Fibroblast of lung (primary cell): ENCODE results near the gene PAQR7.

Experiments used
- CTCF ChIP-seq, 2 donors: IDR thresholded peaks in 1 of 2; conservative IDR thresholded peaks in 1 of 2; 1 replicate in 1 of 2; 2 replicates in 1 of 2; pipeline ENCODE4 v1.5.1; 2011 to 2012; ENCODE audit warnings: low read length in 2 of 2, control low read depth in 1 of 2, inconsistent platforms in 1 of 2, low read depth in 1 of 2, mild to moderate bottlenecking in 1 of 2
- EZH2 ChIP-seq: IDR thresholded peaks from 2 replicates; pipeline ENCODE4 v1.5.1; 2012; ENCODE audit warnings: low read length, control low read depth, mild to moderate bottlenecking; ENCODE audit errors: missing control alignments

- no peak for TF ChIP-seq CTCF (conservative IDR thresholded peaks at IDR 0.05 in 1 of 2, IDR thresholded peaks at IDR 0.05 in 1 of 2; ENCODE audit: low read depth in 1 of 2, low read length in 2 of 2)
- no peak for TF ChIP-seq EZH2
Observed at GRCh38 chr1:25898223-25899015, 22.9 kb upstream of the PAQR7 start.
